Left forelimb (tissue), 1 donor: ENCODE data around the gene PHOX2B.
"Not testable (repeated sequence)": the region's sequence is repeated elsewhere in the genome, so short reads cannot be mapped to it uniquely, and the experiment has no call there.

Source experiments
- DNase-seq: peaks from one replicate; pipeline ENCODE4 v3.0.0-alpha.2; 2018; ENCODE audit warnings: low spot score

Gene PHOX2B

GRCh38 chr4:41748074-41748570, 403 bp downstream of the PHOX2B start:
- DNase-seq, result no peak

DNA sequence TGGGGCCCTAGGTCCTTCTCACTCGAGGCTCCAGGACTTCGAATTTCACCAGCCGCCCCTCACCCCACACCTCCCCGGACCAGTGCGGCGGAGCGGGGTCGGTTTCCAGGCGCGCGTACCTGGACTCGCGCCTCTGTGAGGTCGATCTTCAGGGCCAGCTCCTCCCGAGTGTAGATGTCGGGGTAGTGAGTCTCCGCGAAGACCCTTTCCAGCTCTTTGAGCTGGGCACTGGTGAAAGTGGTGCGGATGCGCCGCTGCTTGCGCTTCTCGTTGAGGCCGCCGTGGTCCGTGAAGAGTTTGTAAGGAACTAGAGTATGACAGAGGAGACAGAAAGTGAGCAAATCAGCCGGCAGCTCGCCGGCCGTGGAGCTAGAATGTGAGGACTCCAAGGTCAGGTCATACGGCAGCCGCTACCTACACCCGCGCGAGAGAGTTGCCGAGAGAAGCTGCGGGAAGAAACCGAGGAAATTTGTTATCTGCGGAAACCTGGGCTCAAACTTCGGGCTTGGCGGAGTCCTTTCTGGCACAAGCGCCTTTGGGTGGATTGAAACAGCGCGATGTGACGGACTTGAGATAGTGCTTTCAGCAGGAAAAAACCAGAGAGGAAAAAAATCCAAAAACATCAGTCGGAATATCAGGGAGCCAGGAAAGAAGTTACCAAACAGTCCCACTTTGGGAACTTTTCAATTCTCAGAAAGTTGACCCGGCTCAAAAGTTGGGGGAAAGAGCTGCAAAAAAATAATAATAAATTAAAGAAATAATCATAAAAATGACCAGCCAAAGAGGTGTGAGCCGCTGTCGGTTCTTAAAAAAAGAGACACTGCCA, 1.1 kb downstream of the PHOX2B start:
- DNase-seq, result no peak

DNA sequence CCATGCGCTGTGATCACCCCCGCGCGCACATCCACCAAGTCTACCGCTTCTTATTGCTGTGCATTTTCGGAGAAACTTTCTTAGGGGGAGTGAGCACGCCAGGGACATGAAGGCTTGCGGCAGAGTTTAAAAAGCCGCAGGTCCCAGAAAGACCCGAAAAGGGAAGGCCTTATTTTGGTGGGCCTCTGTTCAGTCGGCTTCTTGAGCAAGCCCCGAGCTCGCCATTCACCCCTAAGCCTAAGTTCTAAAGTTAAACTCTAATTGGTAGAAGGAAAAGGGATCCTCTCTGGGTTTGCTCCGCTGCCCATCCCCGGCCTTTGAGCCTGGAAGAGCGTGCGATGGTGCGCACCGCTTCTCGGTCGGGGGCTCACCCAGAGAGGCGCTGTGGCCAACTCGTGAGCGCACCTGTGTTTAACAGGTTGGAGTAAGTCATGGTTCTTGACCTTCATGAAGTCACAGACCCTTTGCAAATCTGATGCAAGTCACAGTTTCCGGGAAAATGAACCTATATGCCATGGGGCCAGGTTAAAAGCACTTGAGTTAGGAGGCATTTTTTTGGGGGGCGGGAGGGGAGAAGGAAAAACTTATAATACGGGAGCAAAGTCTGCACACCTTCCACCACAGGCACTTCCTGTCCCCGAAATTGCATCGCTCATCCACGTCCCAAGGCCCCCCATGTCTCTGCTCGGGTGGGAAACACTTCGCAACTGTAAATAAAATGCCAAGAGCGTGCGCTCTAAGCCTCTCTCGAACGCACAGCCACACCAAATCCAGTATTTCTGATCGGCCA, 1.9 kb downstream of the PHOX2B start:
- DNase-seq, result no peak

- no peak for DNase-seq
These were observed 2.5 kb downstream of the PHOX2B start for GRCh38 chr4:41746025-41746439.

- DNase-seq, result no peak
These were observed 3.1 kb downstream of the PHOX2B start for GRCh38 chr4:41745292-41746024.

DNA sequence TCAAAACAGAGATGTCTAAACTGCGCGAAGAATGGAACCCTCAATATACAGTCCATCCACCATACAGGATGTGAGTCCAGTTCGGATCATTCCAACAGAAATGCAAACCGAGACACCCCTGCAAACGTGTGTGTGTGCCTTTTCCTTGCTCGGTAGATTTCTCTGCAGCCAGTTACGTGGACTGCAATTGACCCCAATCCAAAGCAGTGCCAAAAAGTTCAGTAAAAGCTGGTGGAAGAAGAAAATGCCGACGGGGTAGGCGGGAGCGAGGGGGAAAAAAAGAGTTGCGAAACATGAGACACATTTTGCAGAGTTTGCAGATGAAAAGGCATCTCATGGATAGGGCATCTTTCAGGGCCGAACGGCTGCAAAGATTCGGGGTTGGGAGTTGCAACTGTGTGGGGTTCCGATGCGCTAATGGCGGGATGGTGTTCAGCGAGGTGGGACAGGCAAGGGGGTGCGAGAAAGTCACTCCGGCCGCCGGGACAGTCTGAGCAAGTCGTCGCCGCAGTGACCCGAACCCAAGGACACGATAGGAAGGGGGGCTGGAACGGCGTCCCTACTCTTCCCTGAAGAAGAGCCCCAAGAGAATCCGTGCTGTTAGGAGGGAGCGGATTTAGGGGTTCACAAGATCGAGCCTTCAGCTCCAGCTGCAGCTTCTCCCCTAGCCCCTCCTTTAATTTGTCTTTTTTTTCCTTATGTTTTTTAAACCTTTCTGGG, 3.8 kb downstream of the PHOX2B start:
- no peak for DNase-seq

DNA sequence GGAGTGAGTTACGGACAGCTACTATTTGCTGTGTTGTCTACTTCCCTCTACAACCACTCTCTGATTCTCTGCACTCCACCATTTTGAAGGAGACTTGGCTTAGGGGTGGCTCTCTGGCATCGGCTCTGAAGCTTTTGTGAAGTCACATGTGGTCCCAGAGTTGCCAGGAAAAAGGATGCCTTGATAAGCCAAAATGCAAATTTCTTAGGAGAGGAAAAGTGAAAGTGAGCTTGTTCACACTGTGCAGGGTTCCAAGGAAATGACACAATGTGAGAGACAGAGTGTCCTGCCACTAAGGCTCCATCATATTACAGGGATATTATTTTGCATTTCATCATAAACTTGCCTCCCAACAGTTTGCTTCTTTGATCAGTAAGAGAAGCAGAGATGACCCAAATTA, 7.2 kb downstream of the PHOX2B start:
- no peak for DNase-seq

DNA sequence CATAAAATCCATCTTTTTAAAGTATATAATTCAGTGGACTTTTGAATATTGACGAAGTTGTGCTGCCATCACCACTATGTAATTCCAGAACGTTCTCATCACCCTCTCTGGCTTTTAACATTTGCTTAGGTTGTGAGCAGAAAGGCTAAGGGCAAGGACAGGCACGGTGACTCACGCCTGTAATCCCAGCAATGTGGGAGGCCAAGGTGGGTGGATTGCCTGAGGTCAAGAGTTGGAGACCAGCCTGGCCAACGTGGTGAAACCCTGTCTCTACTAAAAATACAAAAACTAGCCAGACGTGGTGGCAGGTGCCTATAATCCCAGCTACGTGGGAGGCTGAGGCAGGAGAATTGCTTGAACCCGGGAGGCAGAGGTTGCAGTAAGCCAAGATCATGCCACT, 11.0 kb downstream of the PHOX2B start:
- DNase-seq, result not testable (repeated sequence)

- DNase-seq, result no peak
These were observed 14.2 kb downstream of the PHOX2B start for GRCh38 chr4:41734371-41734770.

DNA sequence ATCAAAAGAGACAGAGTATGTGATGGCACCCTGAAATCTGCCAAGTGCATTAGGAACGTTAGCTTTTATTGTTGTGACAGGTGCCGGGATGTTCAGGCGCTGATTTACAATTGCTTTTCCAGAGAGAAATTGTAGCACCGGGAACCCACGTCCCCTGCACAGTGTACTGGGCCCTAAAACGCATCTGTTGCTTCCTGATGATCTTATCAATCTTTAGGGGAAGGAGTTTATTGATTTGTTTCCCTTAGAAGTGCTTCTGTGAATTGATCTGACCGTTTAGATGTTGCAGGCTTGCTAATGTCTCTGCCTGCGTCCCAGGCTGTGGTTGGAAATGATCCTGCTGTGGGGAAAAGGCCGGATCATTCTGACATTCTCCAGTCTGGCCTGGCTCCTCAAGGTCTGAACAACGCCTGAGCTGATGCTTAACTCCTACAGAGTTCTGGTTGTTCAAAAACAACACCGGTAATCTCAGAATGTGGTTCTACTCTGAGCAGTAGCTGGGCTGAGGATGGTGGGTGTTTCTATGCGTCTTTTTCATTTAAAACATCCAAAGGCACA, 16.9 kb downstream of the PHOX2B start:
- no peak for DNase-seq

GRCh38 chr4:41728573-41728913, 20.0 kb downstream of the PHOX2B start:
- DNase-seq, result no peak

DNA sequence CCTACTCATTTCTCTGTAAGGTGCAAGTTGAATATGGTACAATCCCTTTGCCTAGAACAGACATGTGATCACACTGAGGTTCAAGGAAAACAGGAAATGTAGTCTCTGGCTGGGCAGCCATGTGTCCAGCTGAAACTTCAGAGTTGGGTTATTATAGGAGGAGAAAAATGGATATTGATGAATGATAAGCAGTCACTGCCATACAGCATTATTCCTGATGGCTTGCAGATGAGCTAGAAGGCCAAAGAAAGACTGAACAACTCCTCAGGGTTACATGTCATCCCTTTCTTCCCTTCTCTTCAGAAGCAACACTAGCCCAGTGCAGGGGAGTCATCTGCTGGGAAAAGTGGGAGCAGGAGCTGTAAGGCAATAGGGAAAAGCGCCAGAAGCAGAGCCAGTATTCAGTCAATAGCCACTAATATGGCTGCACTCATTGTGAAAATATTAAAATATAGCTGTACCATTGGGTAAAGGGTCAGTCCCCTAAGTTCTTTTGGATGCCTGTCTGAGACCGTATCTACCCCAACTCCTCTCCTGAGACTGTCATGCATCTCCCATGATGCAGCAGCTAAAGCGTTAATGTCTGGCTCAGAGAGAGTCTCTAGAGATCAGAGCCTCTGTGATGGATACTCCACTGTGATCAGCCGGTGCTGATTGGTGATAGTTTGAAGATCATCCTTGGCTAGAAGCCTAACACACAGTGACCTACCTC, 20.5 kb downstream of the PHOX2B start:
- DNase-seq, result no peak

DNA sequence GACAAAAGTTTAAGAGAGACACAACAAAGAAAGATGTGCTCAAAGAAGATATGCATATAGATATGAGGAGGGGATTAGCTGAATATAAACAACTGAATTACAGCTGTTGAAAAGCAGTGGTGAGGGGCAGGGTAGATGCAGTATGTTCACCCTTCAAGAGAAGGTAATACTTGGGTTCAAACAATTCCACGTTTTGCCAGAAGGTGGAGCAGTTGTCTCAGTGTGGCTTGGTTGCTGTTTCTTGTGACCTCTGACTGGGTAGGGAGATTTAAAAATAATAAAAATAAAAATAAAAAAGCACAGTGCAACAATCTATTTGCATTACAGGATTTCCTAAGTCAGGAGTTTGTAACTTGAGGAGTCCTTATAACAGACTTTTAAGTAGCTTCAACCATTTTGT, 23.3 kb downstream of the PHOX2B start:
- DNase-seq, result no peak

GRCh38 chr4:41723286-41723685, 25.2 kb downstream of the PHOX2B start:
- DNase-seq, result no peak

DNA sequence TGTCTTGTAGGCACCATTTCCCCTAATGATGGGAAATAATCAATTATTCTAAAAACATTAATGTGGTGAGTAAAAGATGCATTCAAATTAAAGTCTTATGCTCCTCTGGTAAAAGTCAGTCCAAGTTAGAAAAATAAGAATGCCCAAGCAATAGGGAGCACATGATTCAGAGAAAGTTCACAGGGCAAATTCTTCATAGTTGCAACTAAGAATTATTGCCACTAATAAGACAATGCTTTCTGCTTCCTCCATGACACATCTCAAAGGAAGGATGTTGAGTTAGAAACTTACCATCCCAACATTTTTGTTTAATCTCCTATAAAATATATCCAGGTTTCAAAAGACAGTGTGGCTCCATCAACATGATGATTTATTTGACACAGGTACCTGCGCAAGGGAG, 26.3 kb downstream of the PHOX2B start:
- no peak for DNase-seq

DNA sequence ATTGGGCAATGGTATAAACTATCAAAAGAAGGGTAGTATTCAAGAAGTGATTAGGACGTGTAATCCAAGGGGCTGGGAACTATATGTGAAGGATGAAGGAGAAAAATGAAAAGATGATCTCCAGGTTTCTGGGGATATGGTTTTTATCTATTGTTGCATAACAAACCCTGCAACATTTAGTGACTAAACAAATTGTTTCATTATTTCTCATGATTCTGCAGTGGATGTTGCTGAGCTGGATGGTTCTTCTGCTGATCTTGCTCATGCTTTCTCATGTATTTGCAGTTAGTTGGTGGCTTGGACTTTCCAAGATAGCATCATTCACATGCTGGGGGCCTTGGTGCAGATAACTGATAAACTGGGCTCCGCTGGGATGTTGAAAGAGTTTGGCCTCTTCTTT, 29.1 kb downstream of the PHOX2B start:
- no peak for DNase-seq

DNA sequence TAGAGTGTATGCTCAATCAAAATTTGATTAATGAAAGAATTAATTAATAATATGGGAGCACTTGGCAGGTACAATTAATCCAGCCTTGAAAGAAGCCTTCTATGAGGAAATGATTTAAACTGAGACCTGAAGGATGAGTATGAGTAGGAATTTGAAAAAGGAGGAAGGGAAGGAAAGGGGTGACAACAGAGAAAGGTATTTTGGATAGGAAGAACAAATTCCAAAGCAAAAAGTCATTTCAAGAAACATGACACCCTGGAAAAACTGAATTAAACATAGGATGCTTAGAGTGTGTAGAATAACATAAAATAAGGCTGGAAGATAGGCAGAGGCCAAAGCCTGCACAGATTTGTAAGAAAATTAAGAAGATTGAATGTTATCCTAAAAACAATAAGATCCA, 29.6 kb downstream of the PHOX2B start:
- DNase-seq, result no peak

DNA sequence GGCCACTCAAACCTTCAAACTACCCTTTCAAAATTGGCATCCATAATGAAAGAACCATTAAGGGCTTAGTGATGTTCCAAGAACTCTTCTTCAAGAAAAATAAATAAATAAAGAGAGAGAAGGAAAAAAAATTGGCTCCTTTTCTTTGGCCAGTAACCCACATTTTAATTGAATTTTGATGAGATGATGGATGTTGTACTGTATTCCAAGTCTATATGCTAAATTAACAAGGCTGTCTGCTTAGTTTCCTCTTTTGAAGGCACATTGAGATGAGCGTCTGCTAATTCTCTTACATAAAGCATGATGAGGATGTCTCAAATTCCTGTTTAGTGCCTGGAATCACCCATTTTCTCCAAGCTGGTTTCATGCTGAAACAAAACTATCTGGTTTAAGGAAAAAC, 33.4 kb downstream of the PHOX2B start:
- DNase-seq, result no peak

- no peak for DNase-seq
These were observed 34.0 kb downstream of the PHOX2B start for GRCh38 chr4:41714364-41715000.

GRCh38 chr4:41713768-41714167, 34.8 kb downstream of the PHOX2B start:
- no peak for DNase-seq

GRCh38 chr4:41712425-41712824, 36.1 kb downstream of the PHOX2B start:
- no peak for DNase-seq
